ENCODE measurements around the gene ELL2.

GRCh38 chr5:95912029-95912428 lies 49.6 kb downstream of the ELL2 start:
- TF ChIP-seq TP53 (CRISPR knock-in tag; IDR thresholded peaks at IDR 0.05) = no peak
- TF ChIP-seq, protein P1, sequence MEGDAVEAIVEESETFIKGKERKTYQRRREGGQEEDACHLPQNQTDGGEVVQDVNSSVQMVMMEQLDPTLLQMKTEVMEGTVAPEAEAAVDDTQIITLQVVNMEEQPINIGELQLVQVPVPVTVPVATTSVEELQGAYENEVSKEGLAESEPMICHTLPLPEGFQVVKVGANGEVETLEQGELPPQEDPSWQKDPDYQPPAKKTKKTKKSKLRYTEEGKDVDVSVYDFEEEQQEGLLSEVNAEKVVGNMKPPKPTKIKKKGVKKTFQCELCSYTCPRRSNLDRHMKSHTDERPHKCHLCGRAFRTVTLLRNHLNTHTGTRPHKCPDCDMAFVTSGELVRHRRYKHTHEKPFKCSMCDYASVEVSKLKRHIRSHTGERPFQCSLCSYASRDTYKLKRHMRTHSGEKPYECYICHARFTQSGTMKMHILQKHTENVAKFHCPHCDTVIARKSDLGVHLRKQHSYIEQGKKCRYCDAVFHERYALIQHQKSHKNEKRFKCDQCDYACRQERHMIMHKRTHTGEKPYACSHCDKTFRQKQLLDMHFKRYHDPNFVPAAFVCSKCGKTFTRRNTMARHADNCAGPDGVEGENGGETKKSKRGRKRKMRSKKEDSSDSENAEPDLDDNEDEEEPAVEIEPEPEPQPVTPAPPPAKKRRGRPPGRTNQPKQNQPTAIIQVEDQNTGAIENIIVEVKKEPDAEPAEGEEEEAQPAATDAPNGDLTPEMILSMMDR (IDR thresholded peaks at IDR 0.05) = no peak
- TF ChIP-seq E2F1 (CRISPR knock-in tag; IDR thresholded peaks at IDR 0.05) = no peak
- TF ChIP-seq JUN (CRISPR knock-in tag; IDR thresholded peaks at IDR 0.05) = no peak
- TF ChIP-seq, protein P2, sequence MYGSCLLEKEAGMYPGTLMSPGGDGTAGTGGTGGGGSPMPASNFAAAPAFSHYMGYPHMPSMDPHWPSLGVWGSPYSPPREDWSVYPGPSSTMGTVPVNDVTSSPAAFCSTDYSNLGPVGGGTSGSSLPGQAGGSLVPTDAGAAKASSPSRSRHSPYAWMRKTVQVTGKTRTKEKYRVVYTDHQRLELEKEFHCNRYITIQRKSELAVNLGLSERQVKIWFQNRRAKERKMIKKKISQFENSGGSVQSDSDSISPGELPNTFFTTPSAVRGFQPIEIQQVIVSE (CRISPR knock-in tag; IDR thresholded peaks at IDR 0.05; ENCODE audit: borderline replicate concordance) = no peak
- no peak for TF ChIP-seq ZNF512 (CRISPR knock-in tag; IDR thresholded peaks at IDR 0.05; ENCODE audit: borderline replicate concordance)
- TF ChIP-seq KAT7 (CRISPR knock-in tag; IDR thresholded peaks at IDR 0.05; ENCODE audit: borderline replicate concordance) = no peak
- TF ChIP-seq ELF4 (CRISPR knock-in tag; IDR thresholded peaks at IDR 0.05; ENCODE audit: low read depth) = no peak
